ENCODE measurements around the gene TAF3. TPM values are rescaled to one million over a fixed set of nuclear protein-coding genes. Genes with fewer than 3 reads are reported as not detected.

TAF3 gene
- total RNA-seq, 1 experiment from 2014 or later, result 5.5 TPM

- intact Hi-C loops (cut with micrococcal nuclease; ENCODE audit: unreplicated experiment) (no loop called here), in situ Hi-C loops (cut with HindIII; ENCODE audit: low pct_unique_long_range_greater_than_20kb, low sequenced_read_pairs) (no loop called here)
- H3K4me3 ChIP-seq (ENCODE audit: low read depth in 2 of 2, low read length in 2 of 2), result no peak overlapping the region
- no peaks in the 10 kb centered on the region for H3K9me3 ChIP-seq (ENCODE audit: control insufficient read depth, insufficient read depth, low read depth, low read length)
- H3K4me1 ChIP-seq (ENCODE audit: control insufficient read depth, insufficient read depth, low read length), result no peaks in the 10 kb centered on the region
- H3K27me3 ChIP-seq (ENCODE audit: control insufficient read depth, insufficient read depth, low read length), result no peaks in the 10 kb centered on the region
- no peak overlapping the region for H3K27ac ChIP-seq (ENCODE audit: low read length)
- no TSS peak for BruUV-seq (replicated peaks)
- ChIA-PET POLR2A (no interaction called here), CTCF (no interaction called here)
- DNase-seq (ENCODE audit: low read depth, low spot score) (no peak), ATAC-seq (no peak)
- no peaks in the 10 kb centered on the region for H3K36me3 ChIP-seq (ENCODE audit: control insufficient read depth, insufficient read depth, low read length)
- TF ChIP-seq POLR2AphosphoS5 (IDR thresholded peaks at IDR 0.05; ENCODE audit: low read depth, low read length) (no peak), SIN3A (IDR thresholded peaks at IDR 0.05; ENCODE audit: borderline replicate concordance, insufficient read depth, low read depth, low read length) (no peak), TCF7L2 (IDR thresholded peaks at IDR 0.05; ENCODE audit: low read depth, low read length) (no peak)
- TF ChIP-seq, protein P1, sequence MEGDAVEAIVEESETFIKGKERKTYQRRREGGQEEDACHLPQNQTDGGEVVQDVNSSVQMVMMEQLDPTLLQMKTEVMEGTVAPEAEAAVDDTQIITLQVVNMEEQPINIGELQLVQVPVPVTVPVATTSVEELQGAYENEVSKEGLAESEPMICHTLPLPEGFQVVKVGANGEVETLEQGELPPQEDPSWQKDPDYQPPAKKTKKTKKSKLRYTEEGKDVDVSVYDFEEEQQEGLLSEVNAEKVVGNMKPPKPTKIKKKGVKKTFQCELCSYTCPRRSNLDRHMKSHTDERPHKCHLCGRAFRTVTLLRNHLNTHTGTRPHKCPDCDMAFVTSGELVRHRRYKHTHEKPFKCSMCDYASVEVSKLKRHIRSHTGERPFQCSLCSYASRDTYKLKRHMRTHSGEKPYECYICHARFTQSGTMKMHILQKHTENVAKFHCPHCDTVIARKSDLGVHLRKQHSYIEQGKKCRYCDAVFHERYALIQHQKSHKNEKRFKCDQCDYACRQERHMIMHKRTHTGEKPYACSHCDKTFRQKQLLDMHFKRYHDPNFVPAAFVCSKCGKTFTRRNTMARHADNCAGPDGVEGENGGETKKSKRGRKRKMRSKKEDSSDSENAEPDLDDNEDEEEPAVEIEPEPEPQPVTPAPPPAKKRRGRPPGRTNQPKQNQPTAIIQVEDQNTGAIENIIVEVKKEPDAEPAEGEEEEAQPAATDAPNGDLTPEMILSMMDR (IDR thresholded peaks at IDR 0.05), result no peak
- TF ChIP-seq, protein P2, sequence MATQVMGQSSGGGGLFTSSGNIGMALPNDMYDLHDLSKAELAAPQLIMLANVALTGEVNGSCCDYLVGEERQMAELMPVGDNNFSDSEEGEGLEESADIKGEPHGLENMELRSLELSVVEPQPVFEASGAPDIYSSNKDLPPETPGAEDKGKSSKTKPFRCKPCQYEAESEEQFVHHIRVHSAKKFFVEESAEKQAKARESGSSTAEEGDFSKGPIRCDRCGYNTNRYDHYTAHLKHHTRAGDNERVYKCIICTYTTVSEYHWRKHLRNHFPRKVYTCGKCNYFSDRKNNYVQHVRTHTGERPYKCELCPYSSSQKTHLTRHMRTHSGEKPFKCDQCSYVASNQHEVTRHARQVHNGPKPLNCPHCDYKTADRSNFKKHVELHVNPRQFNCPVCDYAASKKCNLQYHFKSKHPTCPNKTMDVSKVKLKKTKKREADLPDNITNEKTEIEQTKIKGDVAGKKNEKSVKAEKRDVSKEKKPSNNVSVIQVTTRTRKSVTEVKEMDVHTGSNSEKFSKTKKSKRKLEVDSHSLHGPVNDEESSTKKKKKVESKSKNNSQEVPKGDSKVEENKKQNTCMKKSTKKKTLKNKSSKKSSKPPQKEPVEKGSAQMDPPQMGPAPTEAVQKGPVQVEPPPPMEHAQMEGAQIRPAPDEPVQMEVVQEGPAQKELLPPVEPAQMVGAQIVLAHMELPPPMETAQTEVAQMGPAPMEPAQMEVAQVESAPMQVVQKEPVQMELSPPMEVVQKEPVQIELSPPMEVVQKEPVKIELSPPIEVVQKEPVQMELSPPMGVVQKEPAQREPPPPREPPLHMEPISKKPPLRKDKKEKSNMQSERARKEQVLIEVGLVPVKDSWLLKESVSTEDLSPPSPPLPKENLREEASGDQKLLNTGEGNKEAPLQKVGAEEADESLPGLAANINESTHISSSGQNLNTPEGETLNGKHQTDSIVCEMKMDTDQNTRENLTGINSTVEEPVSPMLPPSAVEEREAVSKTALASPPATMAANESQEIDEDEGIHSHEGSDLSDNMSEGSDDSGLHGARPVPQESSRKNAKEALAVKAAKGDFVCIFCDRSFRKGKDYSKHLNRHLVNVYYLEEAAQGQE (IDR thresholded peaks at IDR 0.05; ENCODE audit: insufficient read depth in 1 of 2, low read depth in 2 of 2, low read length in 1 of 2), result no peak
Measured at GRCh38 chr10:8017277-8017676, 199.0 kb downstream of the TAF3 start.

DNA sequence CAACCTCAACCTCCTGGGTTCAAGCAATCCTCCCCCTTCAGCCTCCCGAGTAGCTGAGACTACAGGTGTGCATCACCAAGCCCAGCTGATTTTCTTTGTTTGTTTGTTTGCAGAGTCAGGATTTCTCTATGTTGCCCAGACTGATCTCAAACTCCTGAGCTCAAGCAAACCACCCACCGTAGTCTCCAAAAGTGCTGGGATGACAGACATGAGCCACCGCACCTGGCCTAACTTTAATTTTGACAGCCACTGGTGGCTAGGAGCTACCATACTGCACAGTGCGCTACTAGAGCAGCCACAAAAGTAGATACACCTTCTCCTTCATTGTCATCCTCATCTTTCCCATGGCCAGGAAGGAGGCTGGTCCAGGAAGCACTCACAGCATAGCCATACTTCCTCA, 205.0 kb downstream of the TAF3 start:
- Histone ChIP-seq H3K4me3 (ENCODE audit: low read depth in 2 of 2, low read length in 2 of 2) (no peak overlapping the region), H3K27ac (ENCODE audit: low read length) (no peak overlapping the region), H3K27me3 (ENCODE audit: control insufficient read depth, insufficient read depth, low read length) (no peaks in the 10 kb centered on the region), H3K4me1 (ENCODE audit: control insufficient read depth, insufficient read depth, low read length) (no peaks in the 10 kb centered on the region), H3K9me3 (ENCODE audit: control insufficient read depth, insufficient read depth, low read depth, low read length) (no peaks in the 10 kb centered on the region), H3K36me3 (ENCODE audit: control insufficient read depth, insufficient read depth, low read length) (no peaks in the 10 kb centered on the region)
- DNase-seq (ENCODE audit: low read depth, low spot score), result no peak
- no TSS peak for BruUV-seq (replicated peaks)
- no peak for TF ChIP-seq SIN3A (IDR thresholded peaks at IDR 0.05; ENCODE audit: borderline replicate concordance, insufficient read depth, low read depth, low read length)
- CTCF ChIA-PET, result no interaction called here
- in situ Hi-C loops (cut with HindIII; ENCODE audit: low pct_unique_long_range_greater_than_20kb, low sequenced_read_pairs), result no loop called here
- intact Hi-C loops (cut with micrococcal nuclease; ENCODE audit: unreplicated experiment), result no loop called here
- ATAC-seq, result no peak
- POLR2A ChIA-PET, result no interaction called here

- Histone ChIP-seq H3K9me3 (ENCODE audit: control insufficient read depth, insufficient read depth, low read depth, low read length) (no peaks in the 10 kb centered on the region), H3K36me3 (ENCODE audit: control insufficient read depth, insufficient read depth, low read length) (no peaks in the 10 kb centered on the region), H3K27me3 (ENCODE audit: control insufficient read depth, insufficient read depth, low read length) (no peaks in the 10 kb centered on the region), H3K4me3 (ENCODE audit: low read depth in 2 of 2, low read length in 2 of 2) (no peak overlapping the region), H3K27ac (ENCODE audit: low read length) (no peak overlapping the region), H3K4me1 (ENCODE audit: control insufficient read depth, insufficient read depth, low read length) (no peaks in the 10 kb centered on the region)
- no TSS peak for BruUV-seq (replicated peaks)
- TF ChIP-seq SIN3A (IDR thresholded peaks at IDR 0.05; ENCODE audit: borderline replicate concordance, insufficient read depth, low read depth, low read length), result no peak
- no peak for TF ChIP-seq TCF7L2 (IDR thresholded peaks at IDR 0.05; ENCODE audit: low read depth, low read length)
- no peak for TF ChIP-seq POLR2AphosphoS5 (IDR thresholded peaks at IDR 0.05; ENCODE audit: low read depth, low read length)
- TF ChIP-seq, protein P1 (IDR thresholded peaks at IDR 0.05), result no peak
- TF ChIP-seq, protein P2 (IDR thresholded peaks at IDR 0.05; ENCODE audit: insufficient read depth in 1 of 2, low read depth in 2 of 2, low read length in 1 of 2), result no peak
- DNase-seq (ENCODE audit: low read depth, low spot score), result no peak
- in situ Hi-C loops (cut with HindIII; ENCODE audit: low pct_unique_long_range_greater_than_20kb, low sequenced_read_pairs), result no loop called here
- intact Hi-C loops (cut with micrococcal nuclease; ENCODE audit: unreplicated experiment), result no loop called here
- ATAC-seq, result no peak
- CTCF ChIA-PET, result no interaction called here
- POLR2A ChIA-PET, result no interaction called here
Measured at GRCh38 chr10:8023851-8024250, 205.5 kb downstream of the TAF3 start.

Measured in Panc1 (cell line).